C4-2B (cell line): ENCODE results near the gene GNG3.
A peak's percentile ranks its signal among the peaks of the same experiment; 100 is the strongest.

Experiments
- CTCF ChIP-seq: fragments of 450-650 bp; conservative IDR thresholded peaks from 2 replicates; pipeline ENCODE4 v1.5.1; 2017; ENCODE audit warnings: mild to moderate bottlenecking
- ZFX ChIP-seq: fragments of 450-650 bp; IDR thresholded peaks from 2 replicates; pipeline ENCODE4 v1.6.1; 2017

GRCh38 chr11:62671608-62672389 is 35.7 kb upstream of the GNG3 start, which contains the start of the genes LBHD1 and UQCC3:
- TF ChIP-seq CTCF (no peak), ZFX (peak; percentile 54; the same call in 1 of the 2 replicates)
